ENCODE data around the gene TRIM26. TPM values are rescaled to one million over a fixed set of nuclear protein-coding genes. Genes with fewer than 3 reads are reported as not detected.

TRIM26 gene
- total and polyA plus RNA-seq, 2 of the 8 experiments (the other 6 are each of a cell fraction or from before 2014, with no cell fraction given), result 21.5 to 32.3 TPM

DNA sequence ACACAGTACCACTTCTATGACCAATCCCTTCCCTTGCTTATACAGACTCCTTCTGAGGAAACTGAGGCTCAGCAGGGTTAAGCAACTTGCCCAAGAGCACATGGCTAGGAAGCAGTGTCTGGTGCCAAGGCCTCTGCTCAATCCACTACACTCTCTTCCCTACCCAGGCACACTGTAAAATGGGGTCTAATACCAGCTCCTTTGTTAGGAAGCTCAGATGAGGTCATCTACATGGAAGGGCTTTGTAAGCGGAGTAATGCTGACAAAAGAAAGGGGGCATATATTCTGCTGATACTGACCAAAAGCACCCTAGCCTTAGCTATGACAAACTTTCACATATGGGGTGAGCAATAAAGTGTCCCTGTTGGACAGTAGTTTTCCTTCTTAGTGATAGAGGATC, 9.1 kb downstream of the TRIM26 start:
- H2BK12ac ChIP-seq (ENCODE audit: low read depth, low read length), result no peak overlapping the region
- H3K27me3 ChIP-seq (replicated peaks in 1 of 4; ENCODE audit: control insufficient read depth in 3 of 4, extremely low read depth in 1 of 4, insufficient read depth in 3 of 4, low read length in 3 of 4), result no peaks in the 10 kb centered on the region
- no peak overlapping the region for H3K9ac ChIP-seq (replicated peaks in 1 of 4; ENCODE audit: extremely low read depth in 1 of 4, low read depth in 3 of 4, low read length in 3 of 4)
- H3K23me2 ChIP-seq (ENCODE audit: low read depth, low read length), result peaks cover 2% of the 10 kb centered on the region; the same call in 1 of the 2 replicates
- no peak overlapping the region for H3K56ac ChIP-seq (replicated peaks; ENCODE audit: insufficient read length, low read depth, low read length)
- no peak overlapping the region for H3K23ac ChIP-seq (ENCODE audit: insufficient read length)
- H2AK5ac ChIP-seq (ENCODE audit: low read depth, low read length), result no peak overlapping the region
- POLR2A ChIA-PET (ENCODE audit: partially characterized antibody), result interaction anchor here (0.7 to 1.4 kb wide), 2 partner anchors 9 to 120 kb away, joined by 3 to 4 read pairs; partner anchors contain the start of gene TRIM26
- H3K79me2 ChIP-seq (ENCODE audit: control insufficient read depth in 1 of 2, insufficient read depth in 2 of 2, low read length in 2 of 2), result peaks cover 0 to 50% of the 10 kb centered on the region in 2 experiments; a peak in 3 of 4 replicates
- H3K14ac ChIP-seq (ENCODE audit: insufficient read length), result no peak overlapping the region
- H3K9me3 ChIP-seq (ENCODE audit: insufficient read depth in 2 of 2, low read depth in 1 of 2, low read length in 1 of 2), result no peaks in the 10 kb centered on the region
- TF ChIP-seq, protein P1, sequence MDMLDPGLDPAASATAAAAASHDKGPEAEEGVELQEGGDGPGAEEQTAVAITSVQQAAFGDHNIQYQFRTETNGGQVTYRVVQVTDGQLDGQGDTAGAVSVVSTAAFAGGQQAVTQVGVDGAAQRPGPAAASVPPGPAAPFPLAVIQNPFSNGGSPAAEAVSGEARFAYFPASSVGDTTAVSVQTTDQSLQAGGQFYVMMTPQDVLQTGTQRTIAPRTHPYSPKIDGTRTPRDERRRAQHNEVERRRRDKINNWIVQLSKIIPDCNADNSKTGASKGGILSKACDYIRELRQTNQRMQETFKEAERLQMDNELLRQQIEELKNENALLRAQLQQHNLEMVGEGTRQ (IDR thresholded peaks at IDR 0.05; ENCODE audit: low read length), result no peak
- TF ChIP-seq BCL11A (IDR thresholded peaks at IDR 0.05; ENCODE audit: low read depth in 2 of 2, low read length in 2 of 2) (no peak), MAFK (IDR thresholded peaks at IDR 0.05; ENCODE audit: low read depth, low read length) (no peak), SUZ12 (IDR thresholded peaks at IDR 0.05; ENCODE audit: low read length) (no peak), YY1 (IDR thresholded peaks at IDR 0.05; ENCODE audit: low read depth, low read length) (no peak), CTBP2 (IDR thresholded peaks at IDR 0.05; ENCODE audit: borderline replicate concordance, insufficient read depth, insufficient read length, low read length) (no peak), NANOG (IDR thresholded peaks at IDR 0.05; ENCODE audit: insufficient read depth, low read depth, low read length, poor library complexity, severe bottlenecking) (no peak)
- TF ChIP-seq, protein P2, sequence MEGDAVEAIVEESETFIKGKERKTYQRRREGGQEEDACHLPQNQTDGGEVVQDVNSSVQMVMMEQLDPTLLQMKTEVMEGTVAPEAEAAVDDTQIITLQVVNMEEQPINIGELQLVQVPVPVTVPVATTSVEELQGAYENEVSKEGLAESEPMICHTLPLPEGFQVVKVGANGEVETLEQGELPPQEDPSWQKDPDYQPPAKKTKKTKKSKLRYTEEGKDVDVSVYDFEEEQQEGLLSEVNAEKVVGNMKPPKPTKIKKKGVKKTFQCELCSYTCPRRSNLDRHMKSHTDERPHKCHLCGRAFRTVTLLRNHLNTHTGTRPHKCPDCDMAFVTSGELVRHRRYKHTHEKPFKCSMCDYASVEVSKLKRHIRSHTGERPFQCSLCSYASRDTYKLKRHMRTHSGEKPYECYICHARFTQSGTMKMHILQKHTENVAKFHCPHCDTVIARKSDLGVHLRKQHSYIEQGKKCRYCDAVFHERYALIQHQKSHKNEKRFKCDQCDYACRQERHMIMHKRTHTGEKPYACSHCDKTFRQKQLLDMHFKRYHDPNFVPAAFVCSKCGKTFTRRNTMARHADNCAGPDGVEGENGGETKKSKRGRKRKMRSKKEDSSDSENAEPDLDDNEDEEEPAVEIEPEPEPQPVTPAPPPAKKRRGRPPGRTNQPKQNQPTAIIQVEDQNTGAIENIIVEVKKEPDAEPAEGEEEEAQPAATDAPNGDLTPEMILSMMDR (IDR thresholded peaks at IDR 0.05; ENCODE audit: control extremely low read depth in 1 of 3, insufficient read depth in 1 of 3, low read depth in 1 of 3, low read length in 3 of 3), result no peak
- no peak overlapping the region for H3K18ac ChIP-seq (ENCODE audit: extremely low read depth, low read length)
- H4K5ac ChIP-seq (ENCODE audit: insufficient read length, low read depth, low read length), result no peak overlapping the region
- H2BK120ac ChIP-seq (replicated peaks; ENCODE audit: low read depth, low read length), result no peak overlapping the region
- peaks cover 7 to 22% of the 10 kb centered on the region in 2 experiments for H4K20me1 ChIP-seq (replicated peaks in 1 of 2; ENCODE audit: control insufficient read depth in 1 of 2, insufficient read depth in 2 of 2, low read length in 2 of 2)
- no peak overlapping the region for H2BK20ac ChIP-seq (ENCODE audit: low read length)
- H3K79me1 ChIP-seq (ENCODE audit: low read depth, low read length), result peaks cover 7% of the 10 kb centered on the region
- no peak overlapping the region for H3K27ac ChIP-seq (ENCODE audit: low read depth, low read length)
- CTCF ChIA-PET (ENCODE audit: partially characterized antibody), result interaction anchor here (0.9 to 1.4 kb wide), 3 partner anchors 73 to 101 kb away, joined by 3 to 5 read pairs (median 3); no protein-coding TSS in a partner anchor
- no peak overlapping the region for H2BK15ac ChIP-seq (ENCODE audit: low read length)
- DNase-seq (ENCODE audit: low read depth in 1 of 2, low spot score in 2 of 2), result no peak
- H4K91ac ChIP-seq (replicated peaks; ENCODE audit: insufficient read length, low read length), result no peak overlapping the region
- H3K4me2 ChIP-seq (ENCODE audit: insufficient read depth in 1 of 2, low read depth in 2 of 2, low read length in 2 of 2), result no peak overlapping the region
- 95% methylated on average over 1 of the region's 1 CpG; no CpG with 5 or more reads in 1 of the 2 experiments for WGBS, 2 experiments (ENCODE audit: extremely low coverage in 1 of 2, insufficient coverage in 1 of 2, insufficient read length in 1 of 2, insufficient replicate concordance in 2 of 2, low coverage in 1 of 2, low lambda C conversion rate in 2 of 2, missing lambda C conversion rate in 1 of 2)
- H3K4ac ChIP-seq (replicated peaks; ENCODE audit: insufficient read length, low read depth, low read length), result no peak overlapping the region
- H4K8ac ChIP-seq (ENCODE audit: extremely low read depth, insufficient read depth, low read length), result no peak overlapping the region
- no peak overlapping the region for H2AFZ ChIP-seq (ENCODE audit: low read length)
- FAIRE-seq, result no peak
- H3K36me3 ChIP-seq (ENCODE audit: control insufficient read depth in 2 of 4, insufficient read depth in 4 of 4, low read length in 3 of 4), result peaks cover 4 to 11% (median 7%) of the 10 kb centered on the region in 4 experiments; a peak in 6 of 8 replicates
- no peak overlapping the region for H2BK5ac ChIP-seq (ENCODE audit: low read depth, low read length)
- peaks cover 3 to 20% (median 12%) of the 10 kb centered on the region in 4 experiments for H3K4me1 ChIP-seq (replicated peaks in 1 of 4; ENCODE audit: control insufficient read depth in 3 of 4, insufficient read depth in 4 of 4, low read length in 3 of 4)
- H3K4me3 ChIP-seq (ENCODE audit: extremely low read depth in 1 of 4, insufficient read depth in 2 of 4, low read depth in 3 of 4, low read length in 4 of 4), result no peak overlapping the region
